Measurements from ENCODE around the gene RPLP1.

The RPLP1 gene

DNA sequence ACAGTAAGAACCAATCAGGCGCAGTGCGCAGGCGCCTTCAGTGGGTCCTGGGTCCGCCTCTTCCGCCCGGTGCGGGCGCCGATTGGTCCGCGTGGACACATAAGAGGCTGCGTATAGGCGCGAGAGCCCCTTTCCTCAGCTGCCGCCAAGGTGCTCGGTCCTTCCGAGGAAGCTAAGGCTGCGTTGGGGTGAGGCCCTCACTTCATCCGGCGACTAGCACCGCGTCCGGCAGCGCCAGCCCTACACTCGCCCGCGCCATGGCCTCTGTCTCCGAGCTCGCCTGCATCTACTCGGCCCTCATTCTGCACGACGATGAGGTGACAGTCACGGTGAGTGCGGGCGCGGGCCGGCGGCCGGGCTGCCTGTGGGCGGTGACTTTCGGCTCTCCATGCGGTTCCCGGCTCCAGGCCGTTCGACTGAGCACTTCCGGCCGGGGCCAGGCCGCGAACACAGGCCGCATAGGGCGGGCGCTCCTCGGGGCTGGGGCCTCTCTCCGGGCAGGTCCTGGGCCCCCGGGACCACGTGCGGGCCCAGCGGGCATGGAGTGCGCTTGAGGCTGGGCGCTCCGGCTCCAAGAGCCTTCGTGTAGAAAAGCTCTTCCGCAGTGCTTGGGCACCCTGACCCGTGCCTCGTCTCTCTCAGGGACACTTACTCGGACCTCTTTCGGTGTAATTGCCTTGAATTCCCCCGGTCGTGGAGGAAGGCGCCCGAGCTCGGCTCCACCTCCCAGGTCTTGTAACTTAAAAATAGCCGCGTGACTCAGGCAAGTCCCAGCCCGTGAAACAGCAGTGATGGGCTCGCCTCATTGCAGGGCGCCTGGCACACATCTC, at the start of gene RPLP1:
RPLP1 (plus strand) TSS at position 127 of the 830 bp plus-strand sequence; CDS start at position 258, 131 bp downstream.
- peak; percentile 98 for DNase-seq

DNA sequence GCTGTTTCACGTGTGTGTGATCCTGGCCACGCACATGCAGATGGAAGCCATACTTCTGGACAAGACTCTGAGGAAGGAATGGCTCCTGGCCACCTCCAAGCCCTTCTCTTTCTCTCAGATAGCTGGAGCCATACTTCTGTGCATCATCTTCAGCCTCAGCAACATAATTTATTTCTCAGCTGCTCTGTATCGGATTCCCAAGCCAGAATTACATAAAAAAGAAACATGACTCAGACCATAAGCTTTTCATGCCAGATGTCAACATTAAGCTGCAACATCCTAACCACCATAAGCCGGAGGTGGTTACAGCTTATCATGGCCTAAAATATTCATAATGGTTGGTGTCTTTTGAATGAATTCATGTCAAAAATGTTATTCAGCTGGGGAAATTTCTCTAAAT, 49.0 kb upstream of the RPLP1 start:
- no peak for DNase-seq

DNA sequence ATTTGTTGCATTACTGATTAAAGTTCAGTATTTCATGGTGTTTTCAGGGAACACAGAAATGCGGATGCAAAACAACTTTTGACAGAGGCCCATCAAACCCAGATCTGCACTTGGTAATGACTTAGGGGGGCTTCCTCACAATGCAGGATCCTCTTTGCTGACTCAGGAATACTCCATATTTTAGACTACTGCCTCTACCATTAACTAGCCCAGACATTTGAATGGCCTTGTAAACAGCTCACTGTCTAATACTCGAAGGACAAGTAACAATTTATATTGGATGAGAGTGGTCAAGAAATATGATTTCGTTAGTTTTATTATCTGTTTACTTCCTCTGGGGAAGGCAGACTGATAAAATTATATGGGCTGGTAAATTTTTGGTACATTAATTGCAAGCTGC, 47.5 kb upstream of the RPLP1 start:
- no peak for DNase-seq

DNA sequence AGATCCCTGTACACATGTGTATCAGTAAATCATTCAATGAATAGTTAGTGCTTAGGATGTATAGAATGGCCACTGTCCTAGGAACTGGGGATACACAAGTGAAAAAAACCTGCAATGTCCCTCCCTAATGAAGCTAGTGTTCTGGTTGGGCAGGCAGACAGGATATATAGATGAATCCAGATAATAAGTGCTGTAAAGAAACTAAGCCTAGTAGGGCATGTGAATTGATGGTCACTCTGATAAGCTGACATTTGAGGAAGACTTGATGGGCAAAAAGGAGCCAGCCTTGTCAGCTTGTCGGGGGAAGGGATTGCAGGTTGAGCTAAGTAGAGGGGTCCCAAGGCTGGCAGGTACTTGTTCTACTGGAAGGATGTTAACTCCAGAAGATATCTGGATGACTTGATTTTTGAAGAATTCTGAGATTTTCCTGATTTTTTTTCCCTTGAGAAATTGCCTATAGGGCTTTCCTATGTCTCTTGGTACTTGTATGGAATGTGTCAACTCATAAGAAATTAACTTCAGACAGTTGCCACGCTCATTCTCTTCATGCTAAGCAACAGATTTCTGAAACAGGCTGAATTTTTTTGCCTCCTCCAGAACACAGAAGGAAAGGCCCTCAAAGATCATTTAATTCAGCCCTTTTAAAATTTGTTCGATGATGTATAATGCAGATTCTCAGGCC, 44.8 kb upstream of the RPLP1 start:
- DNase-seq: no peak

- DNase-seq: no peak
Observed at GRCh38 chr15:69408841-69409240, 43.8 kb upstream of the RPLP1 start.

GRCh38 chr15:69410248-69410874, 42.3 kb upstream of the RPLP1 start:
- peak; percentile 68 for DNase-seq

GRCh38 chr15:69412274-69412673, 40.3 kb upstream of the RPLP1 start:
- DNase-seq: no peak

DNA sequence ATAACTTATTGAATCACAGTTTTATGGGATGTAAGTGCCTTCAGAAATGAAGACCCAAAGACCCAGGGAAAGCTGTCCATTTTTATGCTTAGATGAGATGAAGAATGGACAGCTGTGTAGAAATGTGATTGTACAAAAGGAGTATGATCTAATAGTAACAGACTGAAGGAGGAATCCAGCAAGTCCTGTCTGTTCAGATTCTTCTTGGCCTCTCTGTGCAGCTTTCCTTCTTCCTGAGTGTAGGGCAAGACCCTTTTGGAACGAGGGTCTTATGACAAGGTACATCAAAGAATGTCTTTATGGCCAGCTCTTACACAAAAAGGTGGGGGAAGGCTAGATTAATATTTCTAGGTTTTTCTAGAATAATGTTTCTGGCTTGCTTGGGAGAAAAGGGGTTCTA, 39.9 kb upstream of the RPLP1 start:
- no peak for DNase-seq

GRCh38 chr15:69413822-69414700, 38.6 kb upstream of the RPLP1 start, which contains the start of gene KIF23:
TSS of gene KIF23 (plus strand) at chr15:69414349. CDS start at chr15:69414466, 117 bp downstream.
- peak; percentile 98 for DNase-seq

DNA sequence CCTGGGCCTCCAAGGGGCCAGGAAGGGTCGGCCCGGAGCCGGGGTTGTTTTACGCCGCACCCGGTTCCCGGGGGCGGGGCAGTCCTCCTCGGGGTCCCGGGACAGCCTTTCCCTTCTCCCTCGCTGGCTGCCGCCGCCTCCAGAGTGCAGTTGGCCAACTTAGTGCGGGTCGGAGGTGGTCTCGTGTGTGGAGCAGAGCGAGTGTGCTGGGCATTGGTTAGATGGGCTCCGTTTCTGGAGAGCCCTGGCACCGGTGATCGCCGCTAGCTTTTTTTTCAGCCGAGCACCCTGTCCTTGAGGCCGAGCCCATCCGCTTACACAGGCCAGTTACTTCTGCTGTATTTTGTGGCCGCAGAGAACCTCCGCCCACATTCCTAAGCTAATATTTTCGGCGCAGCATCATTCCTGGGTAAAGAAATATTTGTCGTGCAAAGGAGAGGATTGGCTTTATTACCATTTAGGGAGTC, 37.9 kb upstream of the RPLP1 start:
- DNase-seq: peak; percentile 66

- DNase-seq: no peak
Observed at GRCh38 chr15:69415381-69415780, 37.2 kb upstream of the RPLP1 start.

- no peak for DNase-seq
Observed at GRCh38 chr15:69417581-69417980, 35.0 kb upstream of the RPLP1 start.

DNA sequence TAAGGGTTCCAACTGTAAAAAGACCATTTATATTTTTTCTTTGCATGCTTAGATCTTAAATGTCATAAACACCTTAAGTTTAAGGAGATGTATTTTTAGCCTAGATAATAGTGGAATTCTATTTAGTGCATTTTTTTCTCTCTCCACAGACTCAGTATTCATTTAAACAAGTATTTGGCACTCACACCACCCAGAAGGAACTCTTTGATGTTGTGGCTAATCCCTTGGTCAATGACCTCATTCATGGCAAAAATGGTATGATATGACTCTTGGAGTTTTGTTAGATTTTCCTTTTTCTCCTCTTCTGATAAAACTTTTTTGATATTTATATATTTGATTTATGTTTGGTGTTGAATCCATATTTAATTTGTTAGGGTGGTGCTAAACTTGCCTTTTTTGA, 31.1 kb upstream of the RPLP1 start:
- no peak for DNase-seq

DNA sequence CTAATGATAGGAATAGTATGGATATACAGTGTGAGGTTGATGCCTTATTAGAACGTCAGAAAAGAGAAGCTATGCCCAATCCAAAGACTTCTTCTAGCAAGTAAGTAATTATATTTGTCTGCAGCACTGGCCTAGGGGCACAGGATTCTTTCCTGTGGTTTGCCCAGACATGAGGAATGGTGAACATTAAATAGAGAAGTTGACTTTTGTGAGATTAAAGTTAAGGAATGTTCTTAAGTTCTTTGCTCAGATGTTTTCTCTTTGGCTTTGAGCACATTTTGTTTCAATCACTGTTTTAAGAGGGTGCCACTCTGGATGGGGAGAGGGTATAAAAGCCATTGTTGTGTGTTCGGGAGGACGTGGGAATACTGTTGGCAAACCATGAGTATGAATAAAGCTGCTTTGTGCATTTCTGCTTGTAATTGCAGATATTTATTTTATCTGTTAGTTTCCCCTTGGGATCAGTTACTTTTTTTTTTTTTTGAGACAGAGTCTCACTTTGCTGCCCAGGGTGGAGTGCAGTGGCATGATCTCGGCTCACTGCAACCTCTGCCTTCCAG, 30.2 kb upstream of the RPLP1 start:
- no peak for DNase-seq

GRCh38 chr15:69424001-69424400, 28.6 kb upstream of the RPLP1 start:
- DNase-seq: no peak

- no peak for DNase-seq
Observed at GRCh38 chr15:69424748-69425413, 27.7 kb upstream of the RPLP1 start.

DNA sequence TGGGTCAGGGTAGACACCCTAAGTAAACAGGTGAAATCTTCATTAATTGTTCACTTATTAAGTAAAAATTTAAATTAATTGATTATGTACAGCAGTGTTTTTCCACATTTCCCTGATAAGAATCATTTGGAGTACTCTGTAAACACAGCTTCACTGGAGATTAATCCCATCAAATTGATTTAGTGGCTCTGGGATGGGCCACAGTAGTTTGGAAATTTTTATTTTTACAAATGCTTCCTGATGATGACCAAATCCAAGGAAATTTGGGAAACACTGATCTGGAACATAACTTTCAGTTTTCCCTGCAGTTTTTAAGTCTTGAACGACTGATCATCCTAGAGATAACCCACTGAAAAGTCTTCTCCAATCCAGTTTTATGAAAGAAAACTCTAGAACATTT, 18.8 kb upstream of the RPLP1 start:
- DNase-seq: no peak

- DNase-seq: no peak
Observed at GRCh38 chr15:69434238-69434637, 18.4 kb upstream of the RPLP1 start.

GRCh38 chr15:69434679-69435078, 17.9 kb upstream of the RPLP1 start:
- DNase-seq: no peak

DNA sequence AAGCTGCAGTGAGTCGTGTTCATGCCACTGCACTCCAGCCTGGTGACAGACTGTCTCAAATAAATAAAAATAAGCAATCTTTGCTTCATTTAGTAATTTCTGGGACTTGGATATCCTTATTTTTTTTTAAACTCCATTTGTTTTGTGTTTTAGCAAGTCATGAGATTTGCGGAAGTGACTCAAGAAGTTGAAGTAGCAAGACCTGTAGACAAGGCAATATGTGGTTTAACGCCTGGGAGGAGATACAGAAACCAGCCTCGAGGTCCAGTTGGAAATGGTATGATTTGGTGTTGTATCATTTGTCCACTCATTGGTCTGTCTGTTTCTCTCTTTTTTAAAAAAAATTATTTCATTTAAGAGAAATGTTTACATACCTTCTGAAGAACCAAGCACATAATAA, 16.6 kb upstream of the RPLP1 start:
- no peak for DNase-seq

DNA sequence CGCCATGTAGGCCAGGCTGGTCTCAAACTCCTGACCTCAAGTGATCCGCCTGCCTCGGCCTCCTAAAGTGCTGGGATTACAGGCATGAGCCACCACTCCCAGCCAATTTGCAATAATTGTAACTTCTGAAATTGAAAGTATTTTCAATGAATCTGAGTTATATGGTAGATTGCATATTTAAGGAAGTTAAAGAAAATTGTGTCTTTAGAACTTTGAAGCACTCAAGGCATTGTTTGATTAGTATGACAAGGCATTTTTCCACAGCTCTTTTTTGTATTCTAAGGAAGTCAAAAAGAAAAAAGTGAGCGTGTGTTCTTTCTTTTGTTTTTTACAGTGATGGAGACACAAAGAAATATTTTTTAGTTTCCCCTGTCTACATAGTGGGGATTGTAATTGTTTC, 15.7 kb upstream of the RPLP1 start:
- DNase-seq: no peak

DNA sequence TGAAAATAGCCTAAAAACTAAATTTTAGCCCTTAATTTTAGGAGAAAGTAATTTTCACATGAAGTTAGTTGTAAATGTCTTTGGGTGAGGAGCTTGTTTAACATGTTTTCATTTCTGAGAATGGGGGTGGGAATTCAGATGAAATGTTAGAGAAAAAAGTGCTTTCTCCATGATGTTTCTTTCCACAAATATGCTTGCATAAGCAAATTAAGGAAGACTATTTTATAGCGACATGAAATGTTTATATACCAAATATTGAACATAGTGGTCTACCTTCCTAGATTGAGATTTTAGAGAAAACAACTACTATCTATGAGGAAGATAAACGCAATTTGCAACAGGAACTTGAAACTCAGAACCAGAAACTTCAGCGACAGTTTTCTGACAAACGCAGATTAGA, 13.0 kb upstream of the RPLP1 start:
- DNase-seq: no peak
